Naive thymus-derived CD8-positive, alpha-beta T cell (primary cell): Measurements from ENCODE around the gene CHN2. TPM values are rescaled to one million over a fixed set of nuclear protein-coding genes. Genes with fewer than 3 reads are reported as not detected.

ENCODE experiments used
- ATAC-seq, 2 donors: fragments of 150-1000 bp; cut with Tn5 transposase in 1 of 2; sonication (Bioruptor Pico), chemical (Tn5 transposase) in 1 of 2; 1 replicate in 1 of 2; 2 replicates in 1 of 2; pipeline ENCODE4 v1.10.0; 2021; ENCODE audit warnings: mild to moderate bottlenecking in 2 of 2, moderate library complexity in 2 of 2
- POLR2A ChIA-PET: fragments of 350-600 bp; sonication (Branson Sonifier 250); formaldehyde crosslinking; loops from one replicate; lab custom pipeline; 2021; ENCODE audit warnings: antibody characterized with exemption; lab: Charles Lee
- DNase-seq, 10 donors: peaks; one replicate each; pipeline versions ENCODE4 v3.0.0 to v3.0.0-alpha.2; 2020 to 2022
- H3K27ac Mint-ChIP-seq, 10 donors: one replicate each; pipeline ENCODE4 v1.8.0; 2020 to 2022; ENCODE audit warnings: mild to moderate bottlenecking in 10 of 10, mixed read lengths in 10 of 10, moderate library complexity in 4 of 10, inconsistent platforms in 1 of 10
- H3K27me3 Mint-ChIP-seq, 5 donors: one replicate each; pipeline ENCODE4 v1.8.0; 2021 to 2022; ENCODE audit warnings: mixed read lengths in 5 of 5
- H3K36me3 Mint-ChIP-seq, 3 donors: one replicate each; pipeline ENCODE4 v1.8.0; 2020 to 2022; ENCODE audit warnings: mixed read lengths in 3 of 3, mild to moderate bottlenecking in 2 of 3, inconsistent platforms in 1 of 3
- H3K4me1 Mint-ChIP-seq, 4 donors: one replicate each; pipeline ENCODE4 v1.8.0; 2021 to 2022; ENCODE audit warnings: mixed read lengths in 4 of 4
- H3K4me3 Mint-ChIP-seq, 10 donors: one replicate each; pipeline ENCODE4 v1.8.0; 2020 to 2022; ENCODE audit warnings: mild to moderate bottlenecking in 10 of 10, mixed read lengths in 10 of 10, moderate library complexity in 6 of 10, inconsistent platforms in 1 of 10
- H3K9me3 Mint-ChIP-seq, 9 donors: one replicate each; pipeline ENCODE4 v1.8.0; 2020 to 2022; ENCODE audit warnings: mixed read lengths in 9 of 9, mild to moderate bottlenecking in 3 of 9, inconsistent platforms in 1 of 9, moderate library complexity in 1 of 9
- polyA plus RNA-seq, 3 donors: library from polyadenylated mRNA; unstranded; fragments of 300-500 nt; fragmentation: Illumina TruSeq; gene quantifications; one replicate each; pipeline ENCODE4 v1.2.3, GENCODE V29; 2021
- total RNA-seq, 8 experiments: library from RNA in 2 of 8; stranded (reverse) in 2 of 8; gene quantifications; one replicate each; pipeline ENCODE4 v1.2.3 and lab custom pipeline; 2021 to 2026

Gene CHN2
- total and polyA plus RNA-seq, 5 experiments from 2014 or later = 0.90 to 11.1 (median 1.5) TPM

- no peak for ATAC-seq
- Mint-ChIP-seq H3K9me3 (no peaks in the 10 kb centered on the region), H3K27ac (no peak overlapping the region), H3K4me1 (no peaks in the 10 kb centered on the region), H3K4me3 (no peak overlapping the region), H3K27me3 (peaks cover 0 to 5% (median 0%) of the 10 kb centered on the region in 5 donors), H3K36me3 (no peaks in the 10 kb centered on the region)
- DNase-seq = no peak
- POLR2A ChIA-PET = no interaction called here
These were observed 251.2 kb downstream of the CHN2 start for GRCh38 chr7:29445736-29446135.

GRCh38 chr7:29447828-29448227, 253.3 kb downstream of the CHN2 start:
- ATAC-seq = no peak
- H3K27me3 Mint-ChIP-seq = peaks cover 0 to 5% (median 0%) of the 10 kb centered on the region in 5 donors
- H3K4me1 Mint-ChIP-seq = no peaks in the 10 kb centered on the region
- no peaks in the 10 kb centered on the region for H3K9me3 Mint-ChIP-seq
- POLR2A ChIA-PET = no interaction called here
- no peak overlapping the region for H3K4me3 Mint-ChIP-seq
- H3K36me3 Mint-ChIP-seq = no peaks in the 10 kb centered on the region
- H3K27ac Mint-ChIP-seq = no peak overlapping the region
- no peak for DNase-seq

- Mint-ChIP-seq H3K27me3 (peaks cover 0 to 1% (median 0%) of the 10 kb centered on the region in 5 donors), H3K4me1 (no peaks in the 10 kb centered on the region), H3K9me3 (peaks cover 0 to 3% (median 0%) of the 10 kb centered on the region in 9 donors), H3K36me3 (no peaks in the 10 kb centered on the region), H3K27ac (no peak overlapping the region), H3K4me3 (no peak overlapping the region)
- POLR2A ChIA-PET = no interaction called here
- DNase-seq (no peak), ATAC-seq (no peak)
These were observed 255.1 kb downstream of the CHN2 start for GRCh38 chr7:29449569-29450260.

- peaks cover 0 to 3% (median 0%) of the 10 kb centered on the region in 9 donors for H3K9me3 Mint-ChIP-seq
- H3K27me3 Mint-ChIP-seq = peaks cover 0 to 1% (median 0%) of the 10 kb centered on the region in 5 donors
- POLR2A ChIA-PET = no interaction called here
- H3K36me3 Mint-ChIP-seq = no peaks in the 10 kb centered on the region
- H3K27ac Mint-ChIP-seq = no peak overlapping the region
- H3K4me1 Mint-ChIP-seq = no peaks in the 10 kb centered on the region
- no peak overlapping the region for H3K4me3 Mint-ChIP-seq
- no peak for ATAC-seq
- DNase-seq = no peak
These were observed 258.4 kb downstream of the CHN2 start for GRCh38 chr7:29453021-29453420.

GRCh38 chr7:29454464-29454863, 259.9 kb downstream of the CHN2 start:
- H3K4me3 Mint-ChIP-seq = no peak overlapping the region
- H3K9me3 Mint-ChIP-seq = peaks cover 0 to 3% (median 0%) of the 10 kb centered on the region in 9 donors
- POLR2A ChIA-PET = no interaction called here
- H3K4me1 Mint-ChIP-seq = no peaks in the 10 kb centered on the region
- ATAC-seq = no peak
- H3K27me3 Mint-ChIP-seq = peaks cover 0 to 1% (median 0%) of the 10 kb centered on the region in 5 donors
- no peak for DNase-seq
- H3K27ac Mint-ChIP-seq = no peak overlapping the region
- no peaks in the 10 kb centered on the region for H3K36me3 Mint-ChIP-seq

- ATAC-seq (no peak), DNase-seq (no peak)
- Mint-ChIP-seq H3K9me3 (peaks cover 0 to 3% (median 0%) of the 10 kb centered on the region in 9 donors), H3K27ac (no peak overlapping the region), H3K36me3 (no peaks in the 10 kb centered on the region), H3K27me3 (peaks cover 0 to 1% (median 0%) of the 10 kb centered on the region in 5 donors), H3K4me3 (no peak overlapping the region), H3K4me1 (no peaks in the 10 kb centered on the region)
- POLR2A ChIA-PET = no interaction called here
These were observed 260.4 kb downstream of the CHN2 start for GRCh38 chr7:29454899-29455451.

GRCh38 chr7:29457141-29457561, 262.6 kb downstream of the CHN2 start:
- ATAC-seq = no peak
- no peak overlapping the region for H3K4me3 Mint-ChIP-seq
- POLR2A ChIA-PET = no interaction called here
- H3K9me3 Mint-ChIP-seq = peaks cover 0 to 3% (median 0%) of the 10 kb centered on the region in 9 donors
- H3K36me3 Mint-ChIP-seq = no peaks in the 10 kb centered on the region
- H3K27ac Mint-ChIP-seq = no peak overlapping the region
- H3K27me3 Mint-ChIP-seq = peaks cover 0 to 1% (median 0%) of the 10 kb centered on the region in 5 donors
- DNase-seq = no peak
- no peaks in the 10 kb centered on the region for H3K4me1 Mint-ChIP-seq

- DNase-seq = no peak
- no peak overlapping the region for H3K27ac Mint-ChIP-seq
- no peak for ATAC-seq
- no peaks in the 10 kb centered on the region for H3K4me1 Mint-ChIP-seq
- POLR2A ChIA-PET = no interaction called here
- peaks cover 0 to 3% (median 0%) of the 10 kb centered on the region in 9 donors for H3K9me3 Mint-ChIP-seq
- H3K36me3 Mint-ChIP-seq = no peaks in the 10 kb centered on the region
- H3K27me3 Mint-ChIP-seq = peaks cover 0 to 1% (median 0%) of the 10 kb centered on the region in 5 donors
- H3K4me3 Mint-ChIP-seq = no peak overlapping the region
These were observed 263.0 kb downstream of the CHN2 start for GRCh38 chr7:29457565-29458011.

- H3K9me3 Mint-ChIP-seq = peaks cover 0 to 3% (median 0%) of the 10 kb centered on the region in 9 donors
- H3K27ac Mint-ChIP-seq = no peak overlapping the region
- DNase-seq (no peak), ATAC-seq (no peak)
- no peak overlapping the region for H3K4me3 Mint-ChIP-seq
- no peaks in the 10 kb centered on the region for H3K4me1 Mint-ChIP-seq
- no peaks in the 10 kb centered on the region for H3K36me3 Mint-ChIP-seq
- POLR2A ChIA-PET = no interaction called here
- peaks cover 0 to 1% (median 0%) of the 10 kb centered on the region in 5 donors for H3K27me3 Mint-ChIP-seq
These were observed 264.4 kb downstream of the CHN2 start for GRCh38 chr7:29458933-29459332.

GRCh38 chr7:29459589-29459988, 265.0 kb downstream of the CHN2 start:
- Mint-ChIP-seq H3K4me1 (no peaks in the 10 kb centered on the region), H3K27ac (no peak overlapping the region), H3K4me3 (no peak overlapping the region), H3K9me3 (no peaks in the 10 kb centered on the region), H3K27me3 (peaks cover 0 to 1% (median 0%) of the 10 kb centered on the region in 5 donors), H3K36me3 (no peaks in the 10 kb centered on the region)
- ATAC-seq = no peak
- POLR2A ChIA-PET = no interaction called here
- DNase-seq = no peak

- Mint-ChIP-seq H3K4me1 (no peaks in the 10 kb centered on the region), H3K27ac (no peak overlapping the region), H3K9me3 (no peaks in the 10 kb centered on the region), H3K36me3 (no peaks in the 10 kb centered on the region), H3K27me3 (peaks cover 0 to 1% (median 0%) of the 10 kb centered on the region in 5 donors), H3K4me3 (no peak overlapping the region)
- no peak for DNase-seq
- POLR2A ChIA-PET = no interaction called here
- ATAC-seq = no peak
These were observed 267.4 kb downstream of the CHN2 start for GRCh38 chr7:29461996-29462395.

GRCh38 chr7:29463504-29464158, 269.1 kb downstream of the CHN2 start:
- Mint-ChIP-seq H3K36me3 (no peaks in the 10 kb centered on the region), H3K9me3 (no peaks in the 10 kb centered on the region), H3K27me3 (peaks cover 0 to 1% (median 0%) of the 10 kb centered on the region in 5 donors), H3K27ac (no peak overlapping the region), H3K4me1 (no peaks in the 10 kb centered on the region), H3K4me3 (no peak overlapping the region)
- DNase-seq (no peak), ATAC-seq (no peak)
- POLR2A ChIA-PET = no interaction called here

- Mint-ChIP-seq H3K9me3 (no peaks in the 10 kb centered on the region), H3K4me1 (no peaks in the 10 kb centered on the region), H3K27ac (no peak overlapping the region), H3K27me3 (peaks cover 0 to 1% (median 0%) of the 10 kb centered on the region in 5 donors), H3K4me3 (no peak overlapping the region), H3K36me3 (no peaks in the 10 kb centered on the region)
- ATAC-seq = no peak
- DNase-seq = no peak
- POLR2A ChIA-PET = no interaction called here
These were observed 270.2 kb downstream of the CHN2 start for GRCh38 chr7:29464753-29465152.
